Suprapubic skin (tissue), 4 donors: ENCODE results near the gene HIP1.

Experiments
- POLR2A ChIP-seq, 2 donors: fragments of 450-650 bp; IDR thresholded peaks; one replicate each; pipeline ENCODE4 v1.6.1; 2017; ENCODE audit warnings: antibody characterized with exemption in 2 of 2, mild to moderate bottlenecking in 2 of 2, moderate library complexity in 2 of 2
- POLR2AphosphoS5 ChIP-seq, 3 donors: sonication (generic); formaldehyde crosslinking; IDR thresholded peaks; one replicate each; pipeline ENCODE4 v1.6.1; 2017; ENCODE audit warnings: antibody characterized with exemption in 3 of 3
- TF ChIP-seq, protein P1 (sequence below), 2 donors: fragments of 200-600 bp in 1 of 2; fragments of 450-650 bp in 1 of 2; sonication (generic) in 1 of 2; IDR thresholded peaks; one replicate each; pipeline ENCODE4 v1.5.1; 2016 to 2019; ENCODE audit warnings: antibody characterized with exemption in 2 of 2, mild to moderate bottlenecking in 1 of 2, moderate library complexity in 1 of 2

DNA sequence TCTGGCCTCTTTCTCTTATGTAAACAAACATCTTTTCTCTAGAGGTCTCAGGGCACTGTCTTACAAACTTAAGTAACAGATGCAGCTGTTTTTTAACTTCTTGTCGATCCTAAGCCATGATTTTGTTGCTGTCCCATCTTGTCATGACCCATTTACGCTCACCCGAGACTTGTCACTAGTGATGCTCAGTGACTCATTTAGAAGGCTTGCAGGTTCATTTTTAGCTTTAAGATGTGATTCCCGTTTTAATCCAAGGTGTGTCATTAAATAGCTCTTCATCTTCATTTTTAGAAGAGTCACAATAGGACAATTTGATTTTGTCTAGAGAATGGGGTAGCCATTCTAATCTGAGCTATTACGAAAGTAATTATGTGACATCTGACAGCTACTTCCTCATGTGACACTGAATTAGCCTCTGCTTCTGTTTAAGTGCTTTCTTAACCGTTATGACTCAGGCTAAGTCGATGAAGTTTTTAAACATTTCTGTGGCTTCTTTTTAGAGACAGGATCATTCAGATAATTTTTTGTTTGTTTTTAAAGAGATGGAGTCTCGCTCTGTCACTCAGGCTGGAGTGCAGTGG is 203.9 kb downstream of the HIP1 start:
- TF ChIP-seq, protein P1, sequence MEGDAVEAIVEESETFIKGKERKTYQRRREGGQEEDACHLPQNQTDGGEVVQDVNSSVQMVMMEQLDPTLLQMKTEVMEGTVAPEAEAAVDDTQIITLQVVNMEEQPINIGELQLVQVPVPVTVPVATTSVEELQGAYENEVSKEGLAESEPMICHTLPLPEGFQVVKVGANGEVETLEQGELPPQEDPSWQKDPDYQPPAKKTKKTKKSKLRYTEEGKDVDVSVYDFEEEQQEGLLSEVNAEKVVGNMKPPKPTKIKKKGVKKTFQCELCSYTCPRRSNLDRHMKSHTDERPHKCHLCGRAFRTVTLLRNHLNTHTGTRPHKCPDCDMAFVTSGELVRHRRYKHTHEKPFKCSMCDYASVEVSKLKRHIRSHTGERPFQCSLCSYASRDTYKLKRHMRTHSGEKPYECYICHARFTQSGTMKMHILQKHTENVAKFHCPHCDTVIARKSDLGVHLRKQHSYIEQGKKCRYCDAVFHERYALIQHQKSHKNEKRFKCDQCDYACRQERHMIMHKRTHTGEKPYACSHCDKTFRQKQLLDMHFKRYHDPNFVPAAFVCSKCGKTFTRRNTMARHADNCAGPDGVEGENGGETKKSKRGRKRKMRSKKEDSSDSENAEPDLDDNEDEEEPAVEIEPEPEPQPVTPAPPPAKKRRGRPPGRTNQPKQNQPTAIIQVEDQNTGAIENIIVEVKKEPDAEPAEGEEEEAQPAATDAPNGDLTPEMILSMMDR (IDR thresholded peaks at IDR 0.05), result no peak
- TF ChIP-seq POLR2AphosphoS5 (IDR thresholded peaks at IDR 0.05) (no peak), POLR2A (IDR thresholded peaks at IDR 0.05) (no peak)
